GM19193 (cell line): ENCODE results near the gene KCTD14.

Experiments used
- POLR2A ChIP-seq: IDR thresholded peaks from 4 replicates; pipeline ENCODE4 v1.6.1; 2011; ENCODE audit not compliant: insufficient read depth, insufficient read length; ENCODE audit errors: extremely low read depth

Gene KCTD14

GRCh38 chr11:78022397-78023396, at the start of gene KCTD14:
Gene KCTD14 (minus strand): TSS chr11:78023276. CDS start chr11:78023249, 27 bp downstream.
- no peak for TF ChIP-seq POLR2A

- TF ChIP-seq POLR2A, result no peak
These were observed 49.4 kb upstream of the KCTD14 start for GRCh38 chr11:78072455-78072854.

- no peak for TF ChIP-seq POLR2A
These were observed 48.6 kb upstream of the KCTD14 start for GRCh38 chr11:78071717-78072116.

GRCh38 chr11:78070621-78071020, 47.5 kb upstream of the KCTD14 start:
- TF ChIP-seq POLR2A, result no peak

- no peak for TF ChIP-seq POLR2A
These were observed 46.4 kb upstream of the KCTD14 start for GRCh38 chr11:78069465-78069864.

GRCh38 chr11:78067704-78068103, 44.6 kb upstream of the KCTD14 start:
- TF ChIP-seq POLR2A, result no peak

- no peak for TF ChIP-seq POLR2A
These were observed 43.4 kb upstream of the KCTD14 start for GRCh38 chr11:78066471-78066870.

- TF ChIP-seq POLR2A, result no peak
These were observed 42.1 kb upstream of the KCTD14 start for GRCh38 chr11:78065203-78065602.

GRCh38 chr11:78063440-78064181, 40.5 kb upstream of the KCTD14 start, which contains the start of gene THRSP:
Gene THRSP (plus strand): TSS chr11:78063861. CDS start chr11:78063882, 21 bp downstream.
- TF ChIP-seq POLR2A, result no peak

GRCh38 chr11:78062671-78063070, 39.6 kb upstream of the KCTD14 start:
- TF ChIP-seq POLR2A, result no peak

- no peak for TF ChIP-seq POLR2A
These were observed 38.8 kb upstream of the KCTD14 start for GRCh38 chr11:78061921-78062311.

- no peak for TF ChIP-seq POLR2A
These were observed 38.2 kb upstream of the KCTD14 start for GRCh38 chr11:78061088-78061920.

- TF ChIP-seq POLR2A, result no peak
These were observed 37.5 kb upstream of the KCTD14 start for GRCh38 chr11:78060533-78060932.

GRCh38 chr11:78057462-78058055, 34.5 kb upstream of the KCTD14 start:
- TF ChIP-seq POLR2A, result no peak
